Astrocyte of the spinal cord (primary cell): ENCODE data around the gene GNMT.
"Not testable (repeated sequence)": the region's sequence is repeated elsewhere in the genome, so short reads cannot be mapped to it uniquely, and the experiment has no call there.

ENCODE experiments used
- DNase-seq: peaks from one replicate; pipeline ENCODE4 v3.0.0; 2011; ENCODE audit warnings: low read depth, low spot score
- H3K4me3 ChIP-seq: 2 replicates; pipeline ENCODE4 v1.5.1; 2011; ENCODE audit warnings: low read depth, mild to moderate bottlenecking, low read length, moderate library complexity
- CTCF ChIP-seq: IDR thresholded peaks from 2 replicates; pipeline ENCODE4 v1.5.1; 2012; ENCODE audit warnings: low read depth, mild to moderate bottlenecking, low read length, inconsistent platforms
- in situ Hi-C: cut with HindIII; loops from 2 replicates; pipeline ENCODE4 v1.10.0; 2017; ENCODE audit warnings: low sequenced_read_pairs

Gene GNMT

GRCh38 chr6:42993445-42993844, 32.9 kb downstream of the GNMT start:
- in situ Hi-C loops = no loop called here
- no peak for DNase-seq
- H3K4me3 ChIP-seq = no peak overlapping the region
- no peak for TF ChIP-seq CTCF

GRCh38 chr6:42996513-42996912, 36.0 kb downstream of the GNMT start:
- H3K4me3 ChIP-seq = no peak overlapping the region
- in situ Hi-C loops = no loop called here
- DNase-seq = no peak
- TF ChIP-seq CTCF = no peak

GRCh38 chr6:42998205-42998604, 37.7 kb downstream of the GNMT start:
- in situ Hi-C loops, DNase-seq, H3K4me3 ChIP-seq: not testable (repeated sequence)

- in situ Hi-C loops = no loop called here
- no peak overlapping the region for H3K4me3 ChIP-seq
- no peak for DNase-seq
- TF ChIP-seq CTCF = no peak
These were observed 41.3 kb downstream of the GNMT start for GRCh38 chr6:43001843-43002242.

- TF ChIP-seq CTCF = no peak
- no peak for DNase-seq
- no peak overlapping the region for H3K4me3 ChIP-seq
- in situ Hi-C loops = no loop called here
These were observed 45.3 kb downstream of the GNMT start for GRCh38 chr6:43005844-43006243.

GRCh38 chr6:43006251-43006650, 45.7 kb downstream of the GNMT start:
- TF ChIP-seq CTCF = no peak
- DNase-seq = no peak
- no peak overlapping the region for H3K4me3 ChIP-seq
- in situ Hi-C loops = no loop called here

- TF ChIP-seq CTCF = no peak
- in situ Hi-C loops = no loop called here
- no peak for DNase-seq
- no peak overlapping the region for H3K4me3 ChIP-seq
These were observed 46.6 kb downstream of the GNMT start for GRCh38 chr6:43007126-43007525.
